HFF-Myc (cell line): ENCODE results near the gene COA8.

Source experiments
- DNase-seq: peaks from one replicate; pipeline ENCODE4 v3.0.0-alpha.2; 2011; ENCODE audit warnings: low read depth; ENCODE audit errors: extremely low read depth
- H3K4me3 ChIP-seq: replicated peaks from 2 replicates; pipeline ENCODE4 v1.5.1; 2011; ENCODE audit warnings: low read depth, mild to moderate bottlenecking, control low read depth, low read length
- CTCF ChIP-seq: IDR thresholded peaks from 2 replicates; pipeline ENCODE4 v1.5.1; 2012; ENCODE audit warnings: mild to moderate bottlenecking, low read depth, low read length, control low read depth; ENCODE audit errors: missing control alignments

The COA8 gene

GRCh38 chr14:103634156-103634555 is 71.4 kb downstream of the COA8 start:
- no peak for TF ChIP-seq CTCF
- no peak overlapping the region for H3K4me3 ChIP-seq
- DNase-seq: no peak

GRCh38 chr14:103638594-103638993 is 75.8 kb downstream of the COA8 start:
- H3K4me3 ChIP-seq: no peak overlapping the region
- DNase-seq: no peak
- no peak for TF ChIP-seq CTCF
